Endothelial cell of hepatic sinusoid (primary cell): ENCODE data around the gene ATXN2.
"Not testable (repeated sequence)": the region's sequence is repeated elsewhere in the genome, so short reads cannot be mapped to it uniquely, and the experiment has no call there.

Experiments used
- in situ Hi-C: cut with HindIII; loops from 2 replicates; pipeline ENCODE4 v1.10.0; 2017; ENCODE audit warnings: low sequenced_read_pairs

The ATXN2 gene

DNA sequence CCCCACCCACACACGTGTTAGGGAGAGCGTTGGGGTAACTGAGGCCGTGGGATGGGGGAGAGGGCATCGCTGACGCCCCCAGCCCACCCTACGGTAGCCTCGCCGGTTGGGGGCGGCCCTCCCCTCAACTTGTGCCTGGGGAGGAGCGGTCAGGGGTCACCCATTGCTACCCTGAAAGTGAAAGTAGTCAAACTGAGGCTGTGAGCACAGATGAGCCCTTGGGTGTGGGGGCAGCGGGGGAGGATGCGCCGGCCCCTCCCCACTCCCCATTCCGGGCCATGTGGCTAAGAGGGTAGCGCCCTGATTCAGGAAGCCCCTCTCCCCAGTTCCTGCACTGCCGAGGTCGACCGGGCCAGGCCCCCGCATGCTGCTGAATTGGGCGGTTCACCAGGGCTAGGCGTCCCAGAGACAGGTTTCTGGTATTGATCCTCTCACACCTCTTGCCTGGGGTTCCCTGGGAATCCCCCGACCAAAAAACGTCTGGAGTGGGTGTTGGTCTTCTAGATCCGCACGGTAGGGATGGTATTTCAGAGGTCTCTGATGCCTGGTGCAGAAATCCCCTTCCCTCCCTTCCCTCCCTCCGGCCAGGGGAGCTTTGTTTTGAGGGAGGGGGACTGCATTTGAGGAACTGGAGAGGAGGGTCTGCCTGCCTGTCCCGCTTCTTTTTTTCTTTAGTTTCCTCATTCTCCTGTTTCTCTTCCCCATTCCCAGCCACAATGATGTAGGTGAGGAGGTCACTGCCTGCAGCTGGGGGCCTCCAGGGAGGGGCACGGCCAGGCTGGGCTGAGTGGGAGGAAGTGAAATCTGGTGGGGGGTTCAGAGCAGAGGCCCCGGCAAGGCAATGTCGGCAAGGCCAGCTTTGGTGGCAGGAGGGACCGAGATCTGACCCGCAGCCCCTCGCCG lies 192.4 kb downstream of the ATXN2 start:
- in situ Hi-C loops = no loop called here

GRCh38 chr12:111405859-111406473 lies 193.1 kb downstream of the ATXN2 start, which contains the start of gene SH2B3:
SH2B3 (plus strand) TSS chr12:111405923; CDS start chr12:111418146, 12,223 bp downstream.
- in situ Hi-C loops = no loop called here

DNA sequence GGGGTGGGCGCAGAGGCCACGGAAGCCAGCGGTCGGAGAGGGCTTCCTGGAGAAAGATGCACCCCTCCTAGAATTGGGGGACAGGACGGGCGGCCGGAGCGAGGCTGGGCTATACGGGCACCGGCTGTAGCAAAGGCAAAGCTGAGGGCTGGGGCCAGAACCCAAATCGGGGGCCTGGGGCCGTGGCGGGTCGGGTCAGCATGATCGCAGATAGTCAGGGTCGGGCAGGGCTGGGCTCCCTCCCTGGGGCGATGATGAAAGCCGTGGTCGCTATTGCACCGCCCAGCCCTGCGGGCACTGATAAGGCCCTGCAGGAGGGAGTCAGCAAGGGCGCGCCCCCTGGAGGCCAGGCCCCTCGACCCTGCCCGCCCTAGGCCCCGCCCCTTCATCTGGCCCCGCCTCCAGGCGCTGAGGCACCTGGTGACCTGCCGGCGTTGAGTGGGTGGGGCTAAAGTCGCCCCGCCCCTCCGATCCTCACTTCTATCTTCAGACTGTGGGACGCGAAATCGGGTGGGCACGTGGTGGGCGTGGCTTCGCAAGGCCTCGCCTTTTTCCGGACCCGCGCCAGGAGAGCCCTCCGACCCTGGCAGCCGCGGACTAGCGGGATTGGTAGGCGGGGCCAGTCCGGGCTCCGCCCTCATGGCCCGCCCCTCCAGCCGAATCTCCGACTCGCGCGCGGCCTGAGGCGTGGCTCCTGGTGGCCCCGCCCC lies 193.8 kb downstream of the ATXN2 start:
- in situ Hi-C loops = no loop called here

GRCh38 chr12:111404362-111405148 lies 194.6 kb downstream of the ATXN2 start:
- in situ Hi-C loops = no loop called here

DNA sequence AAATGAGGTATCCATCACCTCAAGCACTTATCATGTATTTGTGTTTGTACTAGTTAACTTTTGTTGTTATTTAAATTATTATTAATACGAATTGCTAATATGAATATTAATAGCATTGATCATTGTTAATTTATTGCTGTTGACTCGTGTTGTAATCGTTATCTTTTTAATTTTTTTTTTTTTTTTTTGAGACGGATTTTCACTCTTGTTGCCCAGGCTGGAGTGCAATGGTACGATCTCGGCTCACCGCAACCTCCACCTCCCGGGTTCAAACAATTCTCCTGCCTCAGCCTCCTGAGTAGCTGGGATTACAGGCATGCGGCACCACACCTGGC lies 196.7 kb downstream of the ATXN2 start:
- in situ Hi-C loops = not testable (repeated sequence)
